DOHH2 (cell line): ENCODE results near the gene DSCAM.

Source experiments
- EZH2phosphoT487 ChIP-seq: fragments of 200-600 bp; sonication (generic); IDR thresholded peaks from 2 replicates; pipeline ENCODE4 v1.6.1; 2017; ENCODE audit warnings: borderline replicate concordance, mild to moderate bottlenecking, antibody characterized with exemption, low read length, moderate library complexity, mixed read lengths
- TF ChIP-seq, protein P1 (sequence below): fragments of 200-600 bp; sonication (generic); IDR thresholded peaks from one replicate; pipeline ENCODE4 v1.5.1; 2014; ENCODE audit warnings: antibody characterized with exemption, mild to moderate bottlenecking, low read depth, low read length; ENCODE audit not compliant: poor library complexity, severe bottlenecking

DNA sequence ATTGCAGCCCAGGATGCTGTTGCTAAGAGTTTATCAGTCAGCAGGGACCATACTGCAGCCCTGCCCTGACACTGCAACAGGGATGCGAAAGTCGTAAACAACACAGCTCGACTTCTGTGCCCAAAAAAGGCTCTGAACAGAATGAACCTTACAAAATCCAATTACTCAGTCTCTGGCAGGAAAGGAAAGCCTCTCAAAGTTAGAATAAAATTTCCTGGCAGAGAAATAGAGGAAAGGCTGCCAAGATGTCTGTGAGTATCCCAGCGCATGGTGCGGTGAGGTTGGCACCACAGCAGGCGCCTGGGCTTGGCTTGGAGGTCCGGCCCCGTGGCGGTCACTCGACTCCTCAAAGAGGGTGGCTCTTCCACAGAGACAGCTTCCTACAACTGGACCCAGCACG is 794.0 kb downstream of the DSCAM start:
- TF ChIP-seq, protein P1, sequence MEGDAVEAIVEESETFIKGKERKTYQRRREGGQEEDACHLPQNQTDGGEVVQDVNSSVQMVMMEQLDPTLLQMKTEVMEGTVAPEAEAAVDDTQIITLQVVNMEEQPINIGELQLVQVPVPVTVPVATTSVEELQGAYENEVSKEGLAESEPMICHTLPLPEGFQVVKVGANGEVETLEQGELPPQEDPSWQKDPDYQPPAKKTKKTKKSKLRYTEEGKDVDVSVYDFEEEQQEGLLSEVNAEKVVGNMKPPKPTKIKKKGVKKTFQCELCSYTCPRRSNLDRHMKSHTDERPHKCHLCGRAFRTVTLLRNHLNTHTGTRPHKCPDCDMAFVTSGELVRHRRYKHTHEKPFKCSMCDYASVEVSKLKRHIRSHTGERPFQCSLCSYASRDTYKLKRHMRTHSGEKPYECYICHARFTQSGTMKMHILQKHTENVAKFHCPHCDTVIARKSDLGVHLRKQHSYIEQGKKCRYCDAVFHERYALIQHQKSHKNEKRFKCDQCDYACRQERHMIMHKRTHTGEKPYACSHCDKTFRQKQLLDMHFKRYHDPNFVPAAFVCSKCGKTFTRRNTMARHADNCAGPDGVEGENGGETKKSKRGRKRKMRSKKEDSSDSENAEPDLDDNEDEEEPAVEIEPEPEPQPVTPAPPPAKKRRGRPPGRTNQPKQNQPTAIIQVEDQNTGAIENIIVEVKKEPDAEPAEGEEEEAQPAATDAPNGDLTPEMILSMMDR, result no peak
- no peak for TF ChIP-seq EZH2phosphoT487
